ENCODE results near the gene BCR.

GRCh38 chr22:23291806-23292452, 111.6 kb downstream of the BCR start:
- no peak for TF ChIP-seq CTCF (conservative IDR thresholded peaks at IDR 0.05; ENCODE audit: low read length)
- no peak for TF ChIP-seq EZH2phosphoT487 (IDR thresholded peaks at IDR 0.05; ENCODE audit: borderline replicate concordance, low read depth, low read length)
